PC-9 (cell line): ENCODE data around the gene GATA3. TPM values are rescaled to one million over a fixed set of nuclear protein-coding genes. Genes with fewer than 3 reads are reported as not detected.
A peak's percentile ranks its signal among the peaks of the same experiment; 100 is the strongest.

Source experiments
- BruUV-seq: library from RNA; stranded (reverse); fragments of 400-500 nt; replicated peaks from 2 replicates; lab custom pipeline; 2021; lab: Mats Ljungman, UMichigan
- CTCF ChIA-PET: fragments of 300-600 bp; sonication (Branson Sonifier 250); formaldehyde crosslinking; loops from one replicate; lab custom pipeline; 2022; ENCODE audit warnings: antibody characterized with exemption; lab: Charles Lee
- POLR2A ChIA-PET: fragments of 300-600 bp; sonication (Branson Sonifier 250); formaldehyde crosslinking; loops from one replicate; lab custom pipeline; 2022; ENCODE audit warnings: antibody characterized with exemption; ENCODE audit not compliant: unreplicated experiment; lab: Charles Lee
- DNase-seq, 2 experiments: peaks; one replicate each; pipeline versions ENCODE4 v3.0.0 to v3.0.0-alpha.2; 2015 to 2022; ENCODE audit warnings: mixed read lengths in 1 of 2
- H2AFZ ChIP-seq: fragments of 200-600 bp; sonication (generic); 2 replicates; pipeline ENCODE4 v1.8.1; 2017; ENCODE audit warnings: antibody characterized with exemption
- H3F3A ChIP-seq: fragments of 200-600 bp; sonication (generic); 2 replicates; pipeline ENCODE4 v1.8.1; 2017; ENCODE audit warnings: antibody characterized with exemption, mild to moderate bottlenecking, low read depth; ENCODE audit not compliant: insufficient read depth
- H3K27ac ChIP-seq: fragments of 200-600 bp; sonication (generic); 2 replicates; pipeline ENCODE4 v1.6.1; 2016; ENCODE audit warnings: mixed run types
- H3K27me3 ChIP-seq: fragments of 200-600 bp; sonication (generic); 2 replicates; pipeline ENCODE4 v1.6.1; 2016; ENCODE audit warnings: low read depth, mixed run types; ENCODE audit not compliant: insufficient read depth
- H3K36me3 ChIP-seq: fragments of 200-600 bp; sonication (generic); 2 replicates; pipeline ENCODE4 v1.6.1; 2016; ENCODE audit warnings: low read depth, mixed run types
- H3K4me1 ChIP-seq: fragments of 200-600 bp; sonication (generic); replicated peaks from 2 replicates; pipeline ENCODE4 v1.6.1; 2016; ENCODE audit warnings: mixed run types; ENCODE audit not compliant: insufficient read depth
- H3K4me2 ChIP-seq: fragments of 200-600 bp; sonication (generic); 2 replicates; pipeline ENCODE4 v1.6.1; 2017; ENCODE audit warnings: mixed run types
- H3K4me3 ChIP-seq: fragments of 200-600 bp; sonication (generic); 2 replicates; pipeline ENCODE4 v1.6.1; 2016; ENCODE audit warnings: mixed run types
- H3K79me2 ChIP-seq: fragments of 200-600 bp; sonication (generic); 2 replicates; pipeline ENCODE4 v1.6.1; 2017; ENCODE audit warnings: low read depth, mixed run types
- H3K9me2 ChIP-seq: fragments of 200-600 bp; sonication (generic); 2 replicates; pipeline ENCODE4 v1.8.1; 2017; ENCODE audit warnings: mild to moderate bottlenecking; ENCODE audit not compliant: insufficient read depth
- H3K9me3 ChIP-seq: fragments of 200-600 bp; sonication (generic); 2 replicates; pipeline ENCODE4 v1.8.1; 2016; ENCODE audit warnings: low read depth; ENCODE audit not compliant: insufficient read depth
- H4K20me1 ChIP-seq: fragments of 200-600 bp; sonication (generic); 2 replicates; pipeline ENCODE4 v1.8.1; 2017; ENCODE audit not compliant: insufficient read depth
- EZH2 ChIP-seq: fragments of 200-600 bp; sonication (generic); IDR thresholded peaks from 2 replicates; pipeline ENCODE4 v1.8.0; 2017; ENCODE audit warnings: antibody characterized with exemption, low read depth
- intact Hi-C: fragments of 100-400 bp; cut with micrococcal nuclease; formaldehyde crosslinking; loops from one replicate; pipeline ENCODE4 v1.10.0; 2022; ENCODE audit not compliant: unreplicated experiment
- total RNA-seq: library from RNA; stranded (reverse); gene quantifications from 2 replicates; pipeline ENCODE4 v1.2.3, GENCODE V29; 2021
- TF ChIP-seq, protein P1 (sequence below): fragments of 200-600 bp; sonication (generic); conservative IDR thresholded peaks from 2 replicates; pipeline ENCODE4 v1.6.1; 2017; ENCODE audit warnings: mixed run types, antibody characterized with exemption, mild to moderate bottlenecking, moderate library complexity

GATA3 gene
- total RNA-seq, 1 experiment from 2014 or later = 43.6 TPM

DNA sequence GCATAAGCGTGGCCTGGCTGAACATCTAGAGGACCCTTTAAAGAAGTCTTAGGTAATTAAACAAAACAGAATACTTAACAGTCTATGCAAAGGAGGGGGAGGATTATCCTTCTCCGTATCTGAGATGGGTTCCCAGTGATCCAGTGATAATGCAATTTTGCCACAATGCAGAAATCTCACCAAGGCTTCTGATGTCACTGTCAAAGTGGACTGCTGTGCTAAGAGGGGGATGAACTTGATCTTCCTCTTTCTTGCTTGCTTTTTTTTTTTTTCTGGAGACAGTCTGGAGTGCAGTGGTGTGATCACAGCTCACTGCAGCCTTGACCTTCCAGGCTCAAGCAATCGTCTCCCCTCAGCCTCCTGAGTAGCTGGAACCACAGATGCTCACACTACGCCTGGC is 30.8 kb downstream of the GATA3 start:
- no peak overlapping the region for H3K4me3 ChIP-seq
- no peak overlapping the region for H2AFZ ChIP-seq
- TF ChIP-seq, protein P1, sequence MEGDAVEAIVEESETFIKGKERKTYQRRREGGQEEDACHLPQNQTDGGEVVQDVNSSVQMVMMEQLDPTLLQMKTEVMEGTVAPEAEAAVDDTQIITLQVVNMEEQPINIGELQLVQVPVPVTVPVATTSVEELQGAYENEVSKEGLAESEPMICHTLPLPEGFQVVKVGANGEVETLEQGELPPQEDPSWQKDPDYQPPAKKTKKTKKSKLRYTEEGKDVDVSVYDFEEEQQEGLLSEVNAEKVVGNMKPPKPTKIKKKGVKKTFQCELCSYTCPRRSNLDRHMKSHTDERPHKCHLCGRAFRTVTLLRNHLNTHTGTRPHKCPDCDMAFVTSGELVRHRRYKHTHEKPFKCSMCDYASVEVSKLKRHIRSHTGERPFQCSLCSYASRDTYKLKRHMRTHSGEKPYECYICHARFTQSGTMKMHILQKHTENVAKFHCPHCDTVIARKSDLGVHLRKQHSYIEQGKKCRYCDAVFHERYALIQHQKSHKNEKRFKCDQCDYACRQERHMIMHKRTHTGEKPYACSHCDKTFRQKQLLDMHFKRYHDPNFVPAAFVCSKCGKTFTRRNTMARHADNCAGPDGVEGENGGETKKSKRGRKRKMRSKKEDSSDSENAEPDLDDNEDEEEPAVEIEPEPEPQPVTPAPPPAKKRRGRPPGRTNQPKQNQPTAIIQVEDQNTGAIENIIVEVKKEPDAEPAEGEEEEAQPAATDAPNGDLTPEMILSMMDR = no peak
- TF ChIP-seq EZH2 = no peak
- no peaks in the 10 kb centered on the region for H3K79me2 ChIP-seq
- DNase-seq = no peak
- no peaks in the 10 kb centered on the region for H3K27me3 ChIP-seq
- H3K36me3 ChIP-seq = no peaks in the 10 kb centered on the region
- no peak overlapping the region for H3K4me2 ChIP-seq
- H4K20me1 ChIP-seq = no peaks in the 10 kb centered on the region
- ChIA-PET CTCF (no interaction called here), POLR2A (no interaction called here)
- no peak overlapping the region for H3K27ac ChIP-seq
- no peaks in the 10 kb centered on the region for H3K4me1 ChIP-seq
- no peaks in the 10 kb centered on the region for H3K9me2 ChIP-seq
- H3K9me3 ChIP-seq = no peaks in the 10 kb centered on the region
- intact Hi-C loops = no loop called here
- BruUV-seq = no TSS peak
- H3F3A ChIP-seq = no peaks in the 10 kb centered on the region

DNA sequence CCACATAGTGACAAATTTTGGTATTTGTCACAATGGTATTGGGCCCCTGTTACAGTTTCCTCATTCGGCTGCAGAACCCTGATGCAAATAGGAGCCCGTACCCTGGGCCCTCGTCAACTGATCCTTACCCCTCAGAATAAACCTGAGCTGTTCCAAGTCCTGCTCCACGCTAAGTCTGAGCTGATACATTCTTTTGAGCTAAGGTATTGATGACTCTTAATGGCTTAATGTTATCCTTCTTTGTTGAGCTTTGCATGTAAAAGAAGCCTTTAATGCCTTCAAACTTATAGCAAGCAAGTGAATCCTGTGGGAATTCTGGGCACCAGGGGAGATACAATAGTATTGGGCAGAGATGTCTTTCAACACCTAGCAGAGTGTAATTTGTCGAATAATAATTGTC is 31.8 kb downstream of the GATA3 start:
- POLR2A ChIA-PET = no interaction called here
- CTCF ChIA-PET = no interaction called here

DNA sequence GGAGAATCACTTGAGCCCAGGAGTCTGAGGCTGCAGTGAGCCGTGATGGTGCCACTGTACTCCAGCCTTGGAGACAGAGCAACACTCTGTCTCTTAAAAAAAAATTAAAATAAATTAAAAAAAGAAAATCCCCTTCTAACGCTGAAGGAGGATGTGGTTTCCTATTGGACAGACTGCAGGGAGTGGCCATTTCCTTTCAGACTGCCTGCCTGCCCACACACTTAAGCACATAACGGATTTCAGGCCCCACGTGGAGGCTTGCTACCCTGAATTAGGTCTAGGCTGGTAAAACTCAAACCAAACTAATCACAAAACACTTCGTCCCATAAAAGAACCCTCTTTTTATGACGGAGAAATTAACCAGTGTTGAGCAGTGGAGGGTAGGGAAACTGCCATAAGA is 34.0 kb downstream of the GATA3 start:
- Histone ChIP-seq H2AFZ (no peak overlapping the region), H3K4me3 (no peak overlapping the region), H4K20me1 (no peaks in the 10 kb centered on the region), H3F3A (no peaks in the 10 kb centered on the region), H3K27me3 (no peaks in the 10 kb centered on the region), H3K9me2 (no peaks in the 10 kb centered on the region), H3K36me3 (no peaks in the 10 kb centered on the region), H3K79me2 (no peaks in the 10 kb centered on the region), H3K4me1 (no peaks in the 10 kb centered on the region), H3K4me2 (no peak overlapping the region), H3K9me3 (no peaks in the 10 kb centered on the region), H3K27ac (no peak overlapping the region)
- POLR2A ChIA-PET = no interaction called here
- BruUV-seq = no TSS peak
- no peak for TF ChIP-seq EZH2
- intact Hi-C loops = no loop called here
- CTCF ChIA-PET = no interaction called here
- DNase-seq = no peak

More for the DNA sequence above, 31.8 kb downstream of the GATA3 start:
- TF ChIP-seq, protein P1 = no peak
- no peak for TF ChIP-seq EZH2
- H3F3A ChIP-seq = no peaks in the 10 kb centered on the region
- H3K9me3 ChIP-seq = no peaks in the 10 kb centered on the region
- H3K4me3 ChIP-seq = no peak overlapping the region
- no TSS peak for BruUV-seq
- intact Hi-C loops = no loop called here
- H3K27me3 ChIP-seq = no peaks in the 10 kb centered on the region
- no peaks in the 10 kb centered on the region for H3K4me1 ChIP-seq
- no peak overlapping the region for H2AFZ ChIP-seq
- no peaks in the 10 kb centered on the region for H3K79me2 ChIP-seq
- DNase-seq = no peak
- no peaks in the 10 kb centered on the region for H4K20me1 ChIP-seq
- H3K9me2 ChIP-seq = no peaks in the 10 kb centered on the region
- no peak overlapping the region for H3K4me2 ChIP-seq
- H3K36me3 ChIP-seq = no peaks in the 10 kb centered on the region
- H3K27ac ChIP-seq = no peak overlapping the region

DNA sequence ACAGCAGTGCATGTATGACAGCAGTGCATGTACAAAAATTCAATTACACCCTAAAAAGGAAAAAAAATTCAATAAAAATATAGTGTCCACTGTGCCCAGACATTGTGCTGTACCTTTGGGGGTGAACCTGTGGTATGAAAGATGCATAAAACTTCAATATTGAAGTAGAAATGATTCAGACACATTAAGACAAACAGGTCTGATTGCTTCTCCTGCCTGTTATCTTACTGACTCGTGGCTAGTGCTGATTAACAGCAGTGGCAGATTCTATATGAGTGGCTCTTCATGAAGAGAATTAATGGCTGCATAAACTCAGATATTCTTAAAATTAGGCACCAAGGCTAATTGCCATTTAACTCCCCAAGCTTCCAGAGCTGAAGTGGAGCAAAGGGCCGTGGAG is 37.9 kb downstream of the GATA3 start:
- intact Hi-C loops = no loop called here
- H3F3A ChIP-seq = no peaks in the 10 kb centered on the region
- no peak for TF ChIP-seq EZH2
- TF ChIP-seq, protein P1 = no peak
- BruUV-seq = no TSS peak
- no peaks in the 10 kb centered on the region for H3K27me3 ChIP-seq
- no peaks in the 10 kb centered on the region for H3K9me2 ChIP-seq
- ChIA-PET POLR2A (no interaction called here), CTCF (no interaction called here)
- H2AFZ ChIP-seq = no peak overlapping the region
- no peaks in the 10 kb centered on the region for H3K4me1 ChIP-seq
- no peaks in the 10 kb centered on the region for H3K79me2 ChIP-seq
- DNase-seq = peak in 1 of 2 experiments; percentile 51
- no peak overlapping the region for H3K27ac ChIP-seq
- no peak overlapping the region for H3K4me3 ChIP-seq
- no peaks in the 10 kb centered on the region for H4K20me1 ChIP-seq
- H3K4me2 ChIP-seq = no peak overlapping the region
- no peaks in the 10 kb centered on the region for H3K36me3 ChIP-seq
- H3K9me3 ChIP-seq = no peaks in the 10 kb centered on the region
